ENCODE results near the gene SHISA3. TPM values are rescaled to one million over a fixed set of nuclear protein-coding genes. Genes with fewer than 3 reads are reported as not detected.
"Not testable (repeated sequence)": the region's sequence is repeated elsewhere in the genome, so short reads cannot be mapped to it uniquely, and the experiment has no call there.

The SHISA3 gene
- total and polyA plus RNA-seq, 2 of the 13 experiments (the other 11 are each of a cell fraction or from before 2014, with no cell fraction given): not detected

- peak; percentile 92 for TF ChIP-seq MAFF (IDR thresholded peaks at IDR 0.05; ENCODE audit: low read depth, low read length)
Observed at GRCh38 chr4:42371305-42372252, 25.7 kb upstream of the SHISA3 start (continued).

- not testable (repeated sequence) for DNase-seq (ENCODE audit: low spot score)
- CTCF ChIA-PET (ENCODE audit: low intra/inter-chr PET ratio, low total read pairs): interaction anchor here (2.3 kb wide), 1 partner anchor 147 kb away, joined by 13 read pairs; no protein-coding TSS in a partner anchor
Observed at GRCh38 chr4:42372303-42372702, 25.0 kb upstream of the SHISA3 start.

DNA sequence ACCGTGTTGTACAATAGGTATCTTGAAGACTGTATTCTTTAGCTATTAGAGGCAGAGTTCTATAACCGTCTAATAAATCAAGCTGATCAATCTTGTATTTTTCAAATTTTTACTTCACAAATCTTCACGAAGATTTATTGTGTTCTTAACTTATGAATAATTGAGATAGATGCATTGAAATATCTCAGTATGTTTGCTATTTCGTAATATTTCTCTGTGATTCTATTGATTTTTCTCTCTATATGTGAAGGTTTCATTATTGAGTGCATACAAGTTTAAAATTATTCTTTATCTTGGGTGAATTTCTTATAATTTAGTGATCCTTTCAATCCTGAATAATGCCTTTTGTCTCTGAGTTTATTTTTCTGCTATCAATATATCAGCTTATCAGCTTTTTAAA is 19.8 kb upstream of the SHISA3 start:
- intact Hi-C loops (cut with micrococcal nuclease; ENCODE audit: unreplicated experiment): no loop called here
- no peak for TF ChIP-seq THAP11 (CRISPR knock-in tag; IDR thresholded peaks at IDR 0.05)
- TF ChIP-seq, protein P1, sequence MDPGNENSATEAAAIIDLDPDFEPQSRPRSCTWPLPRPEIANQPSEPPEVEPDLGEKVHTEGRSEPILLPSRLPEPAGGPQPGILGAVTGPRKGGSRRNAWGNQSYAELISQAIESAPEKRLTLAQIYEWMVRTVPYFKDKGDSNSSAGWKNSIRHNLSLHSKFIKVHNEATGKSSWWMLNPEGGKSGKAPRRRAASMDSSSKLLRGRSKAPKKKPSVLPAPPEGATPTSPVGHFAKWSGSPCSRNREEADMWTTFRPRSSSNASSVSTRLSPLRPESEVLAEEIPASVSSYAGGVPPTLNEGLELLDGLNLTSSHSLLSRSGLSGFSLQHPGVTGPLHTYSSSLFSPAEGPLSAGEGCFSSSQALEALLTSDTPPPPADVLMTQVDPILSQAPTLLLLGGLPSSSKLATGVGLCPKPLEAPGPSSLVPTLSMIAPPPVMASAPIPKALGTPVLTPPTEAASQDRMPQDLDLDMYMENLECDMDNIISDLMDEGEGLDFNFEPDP (CRISPR knock-in tag; conservative IDR thresholded peaks at IDR 0.05): no peak
- no peak for TF ChIP-seq IRX3 (CRISPR knock-in tag; IDR thresholded peaks at IDR 0.05; ENCODE audit: borderline replicate concordance, low read depth)
- no peak for TF ChIP-seq SMARCE1 (IDR thresholded peaks at IDR 0.05; ENCODE audit: borderline replicate concordance)
- TF ChIP-seq TARDBP (CRISPR knock-in tag; IDR thresholded peaks at IDR 0.05): no peak
- no peak for TF ChIP-seq RFX1 (IDR thresholded peaks at IDR 0.05)
- TF ChIP-seq MED1 (CRISPR knock-in tag; IDR thresholded peaks at IDR 0.05): no peak
- TF ChIP-seq ZNF761 (CRISPR knock-in tag; conservative IDR thresholded peaks at IDR 0.05): no peak
- TF ChIP-seq, protein P2, sequence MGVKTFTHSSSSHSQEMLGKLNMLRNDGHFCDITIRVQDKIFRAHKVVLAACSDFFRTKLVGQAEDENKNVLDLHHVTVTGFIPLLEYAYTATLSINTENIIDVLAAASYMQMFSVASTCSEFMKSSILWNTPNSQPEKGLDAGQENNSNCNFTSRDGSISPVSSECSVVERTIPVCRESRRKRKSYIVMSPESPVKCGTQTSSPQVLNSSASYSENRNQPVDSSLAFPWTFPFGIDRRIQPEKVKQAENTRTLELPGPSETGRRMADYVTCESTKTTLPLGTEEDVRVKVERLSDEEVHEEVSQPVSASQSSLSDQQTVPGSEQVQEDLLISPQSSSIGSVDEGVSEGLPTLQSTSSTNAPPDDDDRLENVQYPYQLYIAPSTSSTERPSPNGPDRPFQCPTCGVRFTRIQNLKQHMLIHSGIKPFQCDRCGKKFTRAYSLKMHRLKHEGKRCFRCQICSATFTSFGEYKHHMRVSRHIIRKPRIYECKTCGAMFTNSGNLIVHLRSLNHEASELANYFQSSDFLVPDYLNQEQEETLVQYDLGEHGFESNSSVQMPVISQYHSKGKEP (CRISPR knock-in tag; IDR thresholded peaks at IDR 0.05): no peak
- TF ChIP-seq GZF1 (CRISPR knock-in tag; IDR thresholded peaks at IDR 0.05): no peak
- no peak for TF ChIP-seq CREB1 (IDR thresholded peaks at IDR 0.05)
- TF ChIP-seq CREB1 (CRISPR knock-in tag; IDR thresholded peaks at IDR 0.05): no peak
- no peak for TF ChIP-seq ZNF180 (CRISPR knock-in tag; IDR thresholded peaks at IDR 0.05; ENCODE audit: borderline replicate concordance, low read depth)
- TF ChIP-seq HIVEP1 (CRISPR knock-in tag; IDR thresholded peaks at IDR 0.05): no peak

More at GRCh38 chr4:42372303-42372702, 25.0 kb upstream of the SHISA3 start:
- H3K4me1 ChIP-seq (ENCODE audit: insufficient read depth, low read length); POLR2A ChIA-PET; H2AFZ ChIP-seq (ENCODE audit: low read length); H3K4me2 ChIP-seq (ENCODE audit: low read depth, low read length); H3K27me3 ChIP-seq (ENCODE audit: control insufficient read depth in 1 of 2, insufficient read depth in 2 of 2, low read length in 2 of 2); H3K27ac ChIP-seq (ENCODE audit: extremely low read length, insufficient read depth, low read length); H3K9me3 ChIP-seq (ENCODE audit: low read length); intact Hi-C loops (cut with micrococcal nuclease; ENCODE audit: unreplicated experiment); BruUV-seq (replicated peaks); H4K20me1 ChIP-seq (ENCODE audit: insufficient read depth, low read length); ATAC-seq; H3K79me2 ChIP-seq (ENCODE audit: insufficient read depth, low read length); H3K4me3 ChIP-seq (replicated peaks in 1 of 3; ENCODE audit: insufficient read depth in 1 of 3, low read depth in 2 of 3, low read length in 3 of 3); FAIRE-seq; in situ Hi-C loops (cut with HindIII; ENCODE audit: extremely low pct_ligation_motif_present, low pct_unique_long_range_greater_than_20kb); H3K36me3 ChIP-seq (replicated peaks in 1 of 2; ENCODE audit: control insufficient read depth in 1 of 2, insufficient read depth in 2 of 2, low read length in 2 of 2); H3K9ac ChIP-seq (ENCODE audit: insufficient read depth, low read depth, low read length): not testable (repeated sequence)
- WGBS (ENCODE audit: low lambda C conversion rate): 35% methylated on average over 6 of the region's 6 CpGs

More for the DNA sequence above, 19.8 kb upstream of the SHISA3 start:
- H3K4me3 ChIP-seq (replicated peaks in 1 of 3; ENCODE audit: insufficient read depth in 1 of 3, low read depth in 2 of 3, low read length in 3 of 3): no peak overlapping the region
- no peak overlapping the region for H2AFZ ChIP-seq (ENCODE audit: low read length)
- no peak overlapping the region for H3K9ac ChIP-seq (ENCODE audit: insufficient read depth, low read depth, low read length)
- H4K20me1 ChIP-seq (ENCODE audit: insufficient read depth, low read length): no peaks in the 10 kb centered on the region
- H3K27ac ChIP-seq (ENCODE audit: extremely low read length, insufficient read depth, low read length): no peak overlapping the region
- ChIA-PET CTCF (ENCODE audit: low intra/inter-chr PET ratio, low total read pairs) (no interaction called here), POLR2A (no interaction called here)
- 2% methylated on average over 4 of the region's 4 CpGs for WGBS (ENCODE audit: low lambda C conversion rate)
- no peaks in the 10 kb centered on the region for H3K36me3 ChIP-seq (replicated peaks in 1 of 2; ENCODE audit: control insufficient read depth in 1 of 2, insufficient read depth in 2 of 2, low read length in 2 of 2)
- no peaks in the 10 kb centered on the region for H3K9me3 ChIP-seq (ENCODE audit: low read length)
- FAIRE-seq: no peak
- no peak for DNase-seq (ENCODE audit: low spot score)
- no peaks in the 10 kb centered on the region for H3K79me2 ChIP-seq (ENCODE audit: insufficient read depth, low read length)
- H3K27me3 ChIP-seq (ENCODE audit: control insufficient read depth in 1 of 2, insufficient read depth in 2 of 2, low read length in 2 of 2): peaks cover 0 to 6% of the 10 kb centered on the region in 2 experiments; a peak in 1 of 5 replicates
- no peak for ATAC-seq
- no TSS peak for BruUV-seq (replicated peaks)
- no peaks in the 10 kb centered on the region for H3K4me1 ChIP-seq (ENCODE audit: insufficient read depth, low read length)
- no peak overlapping the region for H3K4me2 ChIP-seq (ENCODE audit: low read depth, low read length)
- in situ Hi-C loops (cut with HindIII; ENCODE audit: extremely low pct_ligation_motif_present, low pct_unique_long_range_greater_than_20kb): no loop called here

Data from HepG2 (cell line).